Right cardiac atrium (tissue), 5 donors: ENCODE data around the gene ASGR2. TPM values are rescaled to one million over a fixed set of nuclear protein-coding genes. Genes with fewer than 3 reads are reported as not detected.
"Not testable (repeated sequence)": the region's sequence is repeated elsewhere in the genome, so short reads cannot be mapped to it uniquely, and the experiment has no call there.

Source experiments
- ATAC-seq, 2 donors: fragments of 200-7000 bp; cut with Tn5 transposase; one replicate each; pipeline versions ENCODE4 v1.8.0 to v1.9.1; 2020; ENCODE audit warnings: moderate library complexity in 2 of 2, mild to moderate bottlenecking in 1 of 2
- DNase-seq, 3 donors: peaks; one replicate each; pipeline ENCODE4 v3.0.0-alpha.2; 2020
- H3K27ac ChIP-seq: one replicate; pipeline ENCODE4 v1.5.1; 2013; ENCODE audit warnings: mild to moderate bottlenecking, low read length, control low read depth, moderate library complexity
- H3K27me3 ChIP-seq: one replicate; pipeline ENCODE4 v1.6.1; 2013; ENCODE audit not compliant: control insufficient read depth, insufficient read depth
- H3K4me1 ChIP-seq: one replicate; pipeline ENCODE4 v1.6.1; 2013; ENCODE audit warnings: low read length; ENCODE audit not compliant: control insufficient read depth, insufficient read depth
- H3K4me3 ChIP-seq: one replicate; pipeline ENCODE4 v1.5.1; 2013; ENCODE audit warnings: low read length, control low read depth
- H3K9me3 ChIP-seq: one replicate; pipeline ENCODE4 v1.6.1; 2013; ENCODE audit warnings: low read length; ENCODE audit not compliant: control insufficient read depth
- WGBS: extraction: QIAGEN DNeasy Blood & Tissue Kit; methylation state at CpG from one replicate; pipeline ENCODE4 v1.1.7; 2013; 5-methylcytosine and 5-hydroxymethylcytosine counted together
- intact Hi-C, 4 donors: fragments of 100-400 bp; cut with DNase I; formaldehyde crosslinking; loops; one replicate each; pipeline versions ENCODE4 v1.11.0 to v1.14.0; 2022 to 2023
- polyA plus RNA-seq: library from polyadenylated mRNA; stranded (reverse); fragments of 200-250 nt; gene quantifications from one replicate; pipeline ENCODE4 v1.2.3, GENCODE V29; 2013
- total RNA-seq, 4 donors: library from RNA; stranded (reverse); fragmentation: NEBNext Ultra II Directional; extraction: Animal tissue kit (Norgen Biotek cat#: 25700); gene quantifications; one replicate each; pipeline ENCODE4 v1.2.1, GENCODE V29; 2021
- donor health status: healthy with polysubstance abuse.
- donor health status: DM: no; HTN: yes; CAD: no.
- donor health status: DM: no; HTN: no; CAD: no.
- donor health status: DM: no; HTN: yes; CAD: no; lungs with severe emphysema.
- donor health status: DM: yes; HTN: yes; CAD: no.

The ASGR2 gene
- total and polyA plus RNA-seq, 5 donors: 0.14 to 0.64 (median 0.25) TPM; not detected in 1

GRCh38 chr17:7111784-7112509 lies 2.7 kb downstream of the ASGR2 start:
- intact Hi-C loops: no loop called here
- WGBS: 34% methylated on average over 12 of the region's 12 CpGs
- H3K27ac ChIP-seq: no peak overlapping the region
- no peaks in the 10 kb centered on the region for H3K9me3 ChIP-seq
- H3K4me3 ChIP-seq: no peak overlapping the region
- no peak for ATAC-seq
- H3K4me1 ChIP-seq: no peaks in the 10 kb centered on the region
- no peaks in the 10 kb centered on the region for H3K27me3 ChIP-seq
- DNase-seq: no peak

- no peak for ATAC-seq
- 60% methylated on average over 11 of the region's 11 CpGs for WGBS
- no peaks in the 10 kb centered on the region for H3K4me1 ChIP-seq
- intact Hi-C loops: no loop called here
- H3K27me3 ChIP-seq: no peaks in the 10 kb centered on the region
- H3K27ac ChIP-seq: no peak overlapping the region
- H3K4me3 ChIP-seq: no peak overlapping the region
- no peak for DNase-seq
- no peaks in the 10 kb centered on the region for H3K9me3 ChIP-seq
Measured at GRCh38 chr17:7110617-7111306, 3.9 kb downstream of the ASGR2 start.

GRCh38 chr17:7109461-7110322 lies 4.9 kb downstream of the ASGR2 start:
- Histone ChIP-seq H3K27me3 (no peaks in the 10 kb centered on the region), H3K4me1 (no peaks in the 10 kb centered on the region)
- no peak for ATAC-seq

GRCh38 chr17:7108981-7109380 lies 5.6 kb downstream of the ASGR2 start:
- no peak for DNase-seq
- intact Hi-C loops: no loop called here
- H3K27ac ChIP-seq: no peak overlapping the region
- H3K4me3 ChIP-seq: no peak overlapping the region
- H3K4me1 ChIP-seq: no peaks in the 10 kb centered on the region
- no peaks in the 10 kb centered on the region for H3K9me3 ChIP-seq
- no peaks in the 10 kb centered on the region for H3K27me3 ChIP-seq
- WGBS: 69% methylated on average over 9 of the region's 9 CpGs
- no peak for ATAC-seq

More at GRCh38 chr17:7109461-7110322, 4.9 kb downstream of the ASGR2 start:
- WGBS: 76% methylated on average over 10 of the region's 10 CpGs
- H3K4me3 ChIP-seq: no peak overlapping the region
- intact Hi-C loops: no loop called here
- no peak for DNase-seq
- H3K27ac ChIP-seq: no peak overlapping the region
- H3K9me3 ChIP-seq: no peaks in the 10 kb centered on the region

- H3K9me3 ChIP-seq: no peaks in the 10 kb centered on the region
- DNase-seq (no peak), ATAC-seq (no peak)
- H3K4me1 ChIP-seq: no peaks in the 10 kb centered on the region
- intact Hi-C loops: no loop called here
- no peaks in the 10 kb centered on the region for H3K27me3 ChIP-seq
- 86% methylated on average over 10 of the region's 10 CpGs for WGBS
- H3K4me3 ChIP-seq: no peak overlapping the region
- no peak overlapping the region for H3K27ac ChIP-seq
Measured at GRCh38 chr17:7108560-7108925, 6.1 kb downstream of the ASGR2 start.

- DNase-seq (no peak), ATAC-seq (no peak)
- Histone ChIP-seq H3K9me3 (no peaks in the 10 kb centered on the region), H3K4me1 (no peaks in the 10 kb centered on the region), H3K27me3 (no peaks in the 10 kb centered on the region), H3K27ac (no peak overlapping the region), H3K4me3 (no peak overlapping the region)
- intact Hi-C loops: no loop called here
- WGBS: 79% methylated on average over 32 of the region's 32 CpGs
Measured at GRCh38 chr17:7107795-7108559, 6.6 kb downstream of the ASGR2 start.

- Histone ChIP-seq H3K27ac (no peak overlapping the region), H3K4me1 (no peaks in the 10 kb centered on the region), H3K4me3 (no peak overlapping the region), H3K9me3 (no peaks in the 10 kb centered on the region), H3K27me3 (no peaks in the 10 kb centered on the region)
- 76% methylated on average over 20 of the region's 20 CpGs for whole genome bisulfite sequencing
- ATAC-seq (no peak), DNase-seq (no peak)
- intact Hi-C loops: no loop called here
Measured at GRCh38 chr17:7107012-7107754, 7.4 kb downstream of the ASGR2 start.

GRCh38 chr17:7102421-7102820 lies 12.2 kb downstream of the ASGR2 start:
- no peak overlapping the region for H3K4me3 ChIP-seq
- H3K4me1 ChIP-seq: no peaks in the 10 kb centered on the region
- H3K27ac ChIP-seq: no peak overlapping the region
- 80% methylated on average over 6 of the region's 6 CpGs for WGBS
- H3K27me3 ChIP-seq: no peaks in the 10 kb centered on the region
- H3K9me3 ChIP-seq: no peaks in the 10 kb centered on the region
- intact Hi-C loops: no loop called here
- no peak for ATAC-seq
- DNase-seq: no peak

GRCh38 chr17:7101531-7101930 lies 13.1 kb downstream of the ASGR2 start:
- intact Hi-C loops: no loop called here
- Histone ChIP-seq H3K9me3 (no peaks in the 10 kb centered on the region), H3K27me3 (no peaks in the 10 kb centered on the region), H3K4me1 (no peaks in the 10 kb centered on the region), H3K4me3 (no peak overlapping the region), H3K27ac (no peak overlapping the region)
- WGBS: 90% methylated on average over 14 of the region's 14 CpGs
- no peak for DNase-seq
- ATAC-seq: no peak

GRCh38 chr17:7100641-7101379 lies 13.8 kb downstream of the ASGR2 start:
- H3K4me1 ChIP-seq, intact Hi-C loops, ATAC-seq, DNase-seq, H3K27ac ChIP-seq, H3K9me3 ChIP-seq, H3K27me3 ChIP-seq, H3K4me3 ChIP-seq: not testable (repeated sequence)
- 93% methylated on average over 50 of the region's 50 CpGs for WGBS
